ENCODE results near the gene LEO1. TPM values are rescaled to one million over a fixed set of nuclear protein-coding genes. Genes with fewer than 3 reads are reported as not detected.

LEO1 gene
- total RNA-seq, 4 donors from 2014 or later: 11.4 to 19.6 (median 15.0) TPM

- TF ChIP-seq CTCF (IDR thresholded peaks at IDR 0.05): no peak
- no peak for ATAC-seq (ENCODE audit: low FRiP score)
These were observed 18.8 kb downstream of the LEO1 start for GRCh38 chr15:51952805-51953204.

GRCh38 chr15:51947124-51947523, 24.5 kb downstream of the LEO1 start:
- ATAC-seq (ENCODE audit: low FRiP score): no peak
- DNase-seq (ENCODE audit: low spot score): no peak
- TF ChIP-seq CTCF (IDR thresholded peaks at IDR 0.05): no peak

More at GRCh38 chr15:51952805-51953204, 18.8 kb downstream of the LEO1 start:
- no peak for DNase-seq (ENCODE audit: low spot score)

GRCh38 chr15:51939216-51939615, 32.4 kb downstream of the LEO1 start:
- ATAC-seq (ENCODE audit: low FRiP score): no peak
- no peak for DNase-seq (ENCODE audit: low spot score)
- no peak for TF ChIP-seq CTCF (IDR thresholded peaks at IDR 0.05)

GRCh38 chr15:51938286-51938685, 33.3 kb downstream of the LEO1 start:
- no peak for TF ChIP-seq CTCF (IDR thresholded peaks at IDR 0.05)
- no peak for ATAC-seq (ENCODE audit: low FRiP score)
- no peak for DNase-seq (ENCODE audit: low spot score)

GRCh38 chr15:51936105-51936478, 35.5 kb downstream of the LEO1 start:
- ATAC-seq (ENCODE audit: low FRiP score) (no peak), DNase-seq (ENCODE audit: low spot score) (no peak)
- TF ChIP-seq CTCF (IDR thresholded peaks at IDR 0.05): no peak

GRCh38 chr15:51935466-51936104, 36.0 kb downstream of the LEO1 start:
- TF ChIP-seq CTCF (IDR thresholded peaks at IDR 0.05): no peak
- DNase-seq (ENCODE audit: low spot score) (no peak), ATAC-seq (ENCODE audit: low FRiP score) (no peak)

- no peak for TF ChIP-seq CTCF (IDR thresholded peaks at IDR 0.05)
- DNase-seq (ENCODE audit: low spot score): no peak
- no peak for ATAC-seq (ENCODE audit: low FRiP score)
These were observed 39.4 kb downstream of the LEO1 start for GRCh38 chr15:51932161-51932560.
